MM.1S (cell line): ENCODE data around the gene GMFB.

Experiments used
- EZH2 ChIP-seq: fragments of 300-600 bp; sonication (generic); optimal IDR thresholded peaks from 2 replicates; pipeline ENCODE3; 2017; ENCODE audit warnings: low read depth, mild to moderate bottlenecking, antibody characterized with exemption, low read length, mixed read lengths
- EZH2phosphoT487 ChIP-seq: fragments of 300-600 bp; sonication (generic); IDR thresholded peaks from 2 replicates; pipeline ENCODE4 v1.6.1; 2018; ENCODE audit warnings: antibody characterized with exemption, low read length
- TF ChIP-seq, protein P1 (sequence below): fragments of 300-600 bp; sonication (generic); IDR thresholded peaks from 2 replicates; pipeline ENCODE4 v1.5.1; 2016; ENCODE audit warnings: antibody characterized with exemption, low read length, mixed read lengths

DNA sequence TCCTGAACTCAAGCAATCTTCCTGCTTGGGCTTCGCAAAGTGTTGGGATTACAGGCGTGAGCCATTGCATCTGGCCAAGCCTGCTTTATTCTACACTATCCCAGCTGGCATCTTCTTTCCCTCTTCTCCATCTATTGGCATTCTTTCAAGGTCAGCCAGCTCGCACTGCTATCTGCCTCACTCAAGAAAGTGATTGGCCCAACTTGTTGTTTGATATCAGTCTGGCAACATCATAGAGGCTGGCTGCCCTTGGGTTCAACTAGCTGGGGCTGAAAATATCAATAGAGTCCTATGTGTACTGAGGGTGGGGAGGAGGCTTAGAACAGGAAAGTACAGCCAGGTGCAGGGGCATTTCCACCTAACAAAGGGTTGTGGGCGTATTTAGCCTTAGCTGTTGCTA lies 17.1 kb downstream of the GMFB start:
- TF ChIP-seq EZH2 (no peak), EZH2phosphoT487 (no peak)
- TF ChIP-seq, protein P1, sequence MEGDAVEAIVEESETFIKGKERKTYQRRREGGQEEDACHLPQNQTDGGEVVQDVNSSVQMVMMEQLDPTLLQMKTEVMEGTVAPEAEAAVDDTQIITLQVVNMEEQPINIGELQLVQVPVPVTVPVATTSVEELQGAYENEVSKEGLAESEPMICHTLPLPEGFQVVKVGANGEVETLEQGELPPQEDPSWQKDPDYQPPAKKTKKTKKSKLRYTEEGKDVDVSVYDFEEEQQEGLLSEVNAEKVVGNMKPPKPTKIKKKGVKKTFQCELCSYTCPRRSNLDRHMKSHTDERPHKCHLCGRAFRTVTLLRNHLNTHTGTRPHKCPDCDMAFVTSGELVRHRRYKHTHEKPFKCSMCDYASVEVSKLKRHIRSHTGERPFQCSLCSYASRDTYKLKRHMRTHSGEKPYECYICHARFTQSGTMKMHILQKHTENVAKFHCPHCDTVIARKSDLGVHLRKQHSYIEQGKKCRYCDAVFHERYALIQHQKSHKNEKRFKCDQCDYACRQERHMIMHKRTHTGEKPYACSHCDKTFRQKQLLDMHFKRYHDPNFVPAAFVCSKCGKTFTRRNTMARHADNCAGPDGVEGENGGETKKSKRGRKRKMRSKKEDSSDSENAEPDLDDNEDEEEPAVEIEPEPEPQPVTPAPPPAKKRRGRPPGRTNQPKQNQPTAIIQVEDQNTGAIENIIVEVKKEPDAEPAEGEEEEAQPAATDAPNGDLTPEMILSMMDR, result no peak
